Chondrocyte (in vitro differentiated cells): ENCODE data around the gene WWOX. TPM values are rescaled to one million over a fixed set of nuclear protein-coding genes. Genes with fewer than 3 reads are reported as not detected.

Experiments used
- DNase-seq: peaks from one replicate; pipeline ENCODE4 v3.0.0; 2021; ENCODE audit warnings: mixed read lengths, low spot score
- H3K27ac Mint-ChIP-seq: one replicate; pipeline ENCODE4 v1.8.0; 2021; ENCODE audit warnings: mild to moderate bottlenecking, moderate library complexity, mixed read lengths; ENCODE audit not compliant: unreplicated experiment
- H3K27me3 Mint-ChIP-seq: 2 replicates; pipeline ENCODE4 v1.8.0; 2021; ENCODE audit warnings: low read depth, mixed read lengths
- H3K36me3 Mint-ChIP-seq: 2 replicates; pipeline ENCODE4 v1.8.0; 2021; ENCODE audit warnings: low read depth, mixed read lengths
- H3K4me1 Mint-ChIP-seq: 2 replicates; pipeline ENCODE4 v1.8.0; 2021; ENCODE audit warnings: low read depth, mild to moderate bottlenecking, mixed read lengths
- H3K4me3 Mint-ChIP-seq: one replicate; pipeline ENCODE4 v1.8.0; 2021; ENCODE audit warnings: mild to moderate bottlenecking, moderate library complexity, mixed read lengths; ENCODE audit not compliant: unreplicated experiment
- H3K9me3 Mint-ChIP-seq: 2 replicates; pipeline ENCODE4 v1.8.0; 2021; ENCODE audit warnings: low read depth, mixed read lengths
- total RNA-seq: library from RNA; stranded (reverse); gene quantifications from 3 replicates; pipeline ENCODE4 v1.2.1, GENCODE V29; 2021
- TF ChIP-seq, protein P1 (sequence below): fragments of 200-600 bp; sonication (generic); IDR thresholded peaks from 2 replicates; pipeline ENCODE4 v1.5.0; 2021; ENCODE audit warnings: antibody characterized with exemption, mild to moderate bottlenecking, moderate library complexity

Gene WWOX
- total RNA-seq, 1 donor from 2014 or later: 12.1 TPM

DNA sequence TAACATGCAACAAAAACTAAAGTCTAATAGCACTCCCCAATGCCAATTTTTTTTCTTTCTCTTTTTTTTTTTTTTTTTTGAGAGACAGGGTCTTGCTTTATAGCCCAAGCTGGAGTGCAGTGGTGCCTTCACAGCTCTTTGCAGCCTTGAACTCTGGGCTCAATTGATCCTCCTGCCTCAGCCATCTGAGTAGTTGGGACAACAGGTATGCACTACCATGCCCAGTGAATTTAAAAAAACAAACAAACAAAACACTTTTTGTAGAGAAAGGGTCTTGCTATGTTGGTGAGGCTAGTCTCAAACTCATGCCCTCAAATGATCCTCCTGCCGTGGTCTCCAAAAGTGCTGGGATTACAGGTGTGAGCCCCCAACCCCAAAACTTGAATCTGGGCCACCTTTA, 632.3 kb downstream of the WWOX start:
- no peaks in the 10 kb centered on the region for H3K27me3 Mint-ChIP-seq
- no peaks in the 10 kb centered on the region for H3K9me3 Mint-ChIP-seq
- H3K4me3 Mint-ChIP-seq: no peak overlapping the region
- H3K4me1 Mint-ChIP-seq: no peaks in the 10 kb centered on the region
- H3K36me3 Mint-ChIP-seq: no peaks in the 10 kb centered on the region
- no peak for DNase-seq
- TF ChIP-seq, protein P1, sequence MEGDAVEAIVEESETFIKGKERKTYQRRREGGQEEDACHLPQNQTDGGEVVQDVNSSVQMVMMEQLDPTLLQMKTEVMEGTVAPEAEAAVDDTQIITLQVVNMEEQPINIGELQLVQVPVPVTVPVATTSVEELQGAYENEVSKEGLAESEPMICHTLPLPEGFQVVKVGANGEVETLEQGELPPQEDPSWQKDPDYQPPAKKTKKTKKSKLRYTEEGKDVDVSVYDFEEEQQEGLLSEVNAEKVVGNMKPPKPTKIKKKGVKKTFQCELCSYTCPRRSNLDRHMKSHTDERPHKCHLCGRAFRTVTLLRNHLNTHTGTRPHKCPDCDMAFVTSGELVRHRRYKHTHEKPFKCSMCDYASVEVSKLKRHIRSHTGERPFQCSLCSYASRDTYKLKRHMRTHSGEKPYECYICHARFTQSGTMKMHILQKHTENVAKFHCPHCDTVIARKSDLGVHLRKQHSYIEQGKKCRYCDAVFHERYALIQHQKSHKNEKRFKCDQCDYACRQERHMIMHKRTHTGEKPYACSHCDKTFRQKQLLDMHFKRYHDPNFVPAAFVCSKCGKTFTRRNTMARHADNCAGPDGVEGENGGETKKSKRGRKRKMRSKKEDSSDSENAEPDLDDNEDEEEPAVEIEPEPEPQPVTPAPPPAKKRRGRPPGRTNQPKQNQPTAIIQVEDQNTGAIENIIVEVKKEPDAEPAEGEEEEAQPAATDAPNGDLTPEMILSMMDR: no peak
- H3K27ac Mint-ChIP-seq: no peak overlapping the region

- TF ChIP-seq, protein P1: no peak
- H3K27me3 Mint-ChIP-seq: no peaks in the 10 kb centered on the region
- no peaks in the 10 kb centered on the region for H3K9me3 Mint-ChIP-seq
- no peak for DNase-seq
- no peaks in the 10 kb centered on the region for H3K36me3 Mint-ChIP-seq
- no peaks in the 10 kb centered on the region for H3K4me1 Mint-ChIP-seq
- H3K4me3 Mint-ChIP-seq: no peak overlapping the region
- H3K27ac Mint-ChIP-seq: no peak overlapping the region
Measured at GRCh38 chr16:78732696-78733095, 633.2 kb downstream of the WWOX start.

DNA sequence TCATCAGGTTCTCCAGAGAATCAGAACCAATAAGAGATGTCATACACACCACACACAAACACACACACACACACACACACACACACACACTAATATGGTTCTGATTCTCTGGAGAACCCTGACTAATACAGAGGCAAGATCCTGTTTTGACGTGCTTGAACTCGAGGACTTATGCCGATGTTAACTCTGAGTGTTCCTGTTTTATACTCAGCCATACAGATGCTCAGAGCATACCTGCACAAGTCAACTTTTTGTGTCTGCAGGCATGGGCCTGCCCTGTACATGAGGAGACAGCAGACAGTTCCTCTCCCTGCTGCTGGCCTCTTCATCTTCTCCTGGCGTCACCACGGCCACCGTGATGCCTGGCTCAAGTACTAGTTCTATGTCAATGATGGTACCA, 635.9 kb downstream of the WWOX start:
- Mint-ChIP-seq H3K9me3 (no peaks in the 10 kb centered on the region), H3K4me3 (no peak overlapping the region)
- TF ChIP-seq, protein P1: no peak

DNA sequence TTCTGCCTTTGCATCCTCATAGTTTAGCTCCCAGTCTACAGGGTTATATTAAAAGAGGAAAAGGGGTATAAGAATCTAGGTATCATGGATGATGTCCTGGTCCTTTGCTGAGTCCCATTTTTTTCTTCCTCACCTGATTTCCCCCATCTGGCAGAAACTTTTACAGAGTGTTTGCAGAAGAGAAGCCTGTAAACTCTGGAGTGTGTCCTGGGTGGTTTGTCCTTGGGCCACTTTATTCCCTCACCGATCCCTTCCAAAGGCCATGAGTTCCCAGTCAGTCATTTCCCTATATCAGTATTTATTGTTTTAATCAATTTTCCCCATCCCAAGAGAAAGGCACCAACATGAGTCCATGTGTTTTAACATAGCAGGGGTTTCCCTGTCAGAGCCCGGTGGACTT, 638.2 kb downstream of the WWOX start:
- Mint-ChIP-seq H3K36me3 (no peaks in the 10 kb centered on the region), H3K9me3 (no peaks in the 10 kb centered on the region), H3K27ac (no peak overlapping the region), H3K4me3 (no peak overlapping the region), H3K27me3 (no peaks in the 10 kb centered on the region), H3K4me1 (no peaks in the 10 kb centered on the region)
- TF ChIP-seq, protein P1: no peak
- no peak for DNase-seq

More for the DNA sequence above, 635.9 kb downstream of the WWOX start:
- H3K27ac Mint-ChIP-seq: no peak overlapping the region
- no peaks in the 10 kb centered on the region for H3K36me3 Mint-ChIP-seq
- H3K4me1 Mint-ChIP-seq: no peaks in the 10 kb centered on the region
- DNase-seq: no peak
- H3K27me3 Mint-ChIP-seq: no peaks in the 10 kb centered on the region

DNA sequence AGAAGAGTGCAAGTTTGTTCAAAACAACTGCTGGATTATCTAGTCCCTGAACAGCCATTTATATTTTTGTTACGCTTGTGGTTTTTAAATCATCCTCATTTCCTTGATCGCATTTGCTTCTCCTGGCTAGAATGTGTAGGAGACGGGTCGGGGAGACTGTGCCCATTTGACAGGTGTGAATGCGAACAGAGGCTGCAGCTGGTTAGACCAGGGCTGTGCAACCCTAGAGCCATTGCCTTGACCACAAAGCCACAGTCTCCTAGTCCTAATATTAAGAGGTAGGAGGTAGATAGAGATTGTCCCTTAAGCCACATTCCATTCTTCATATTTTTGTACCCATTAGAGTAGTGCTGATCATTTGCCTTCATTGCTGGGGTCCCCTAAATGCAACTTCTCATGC, 639.1 kb downstream of the WWOX start:
- no peaks in the 10 kb centered on the region for H3K4me1 Mint-ChIP-seq
- H3K27me3 Mint-ChIP-seq: no peaks in the 10 kb centered on the region
- H3K27ac Mint-ChIP-seq: no peak overlapping the region
- no peaks in the 10 kb centered on the region for H3K9me3 Mint-ChIP-seq
- no peak overlapping the region for H3K4me3 Mint-ChIP-seq
- no peaks in the 10 kb centered on the region for H3K36me3 Mint-ChIP-seq
- no peak for DNase-seq
- TF ChIP-seq, protein P1: no peak
